K562 (cell line): ENCODE data around the gene OPTN. TPM values are rescaled to one million over a fixed set of nuclear protein-coding genes. Genes with fewer than 3 reads are reported as not detected.

Experiments used
- ATAC-seq: fragments of 200-7000 bp; cut with Tn5 transposase; 3 replicates; pipeline ENCODE4 v1.9.1; 2020; ENCODE audit warnings: moderate library complexity
- BruUV-seq: library from RNA; stranded (reverse); fragments of 400-500 nt; replicated peaks from 2 replicates; lab custom pipeline; 2021; lab: Mats Ljungman, UMichigan
- CTCF ChIA-PET: fragments of 300-600 bp; formaldehyde crosslinking; extraction: SDS; loops from one replicate; lab custom pipeline; 2021; ENCODE audit warnings: low intra/inter-chr PET ratio; lab: Yijun Ruan, JAX
- POLR2A ChIA-PET: fragments of 300-600, 350-650 bp; sonication (Branson Sonifier 250); formaldehyde crosslinking; extraction: SDS; loops from one replicate; lab custom pipeline; 2021; ENCODE audit warnings: antibody characterized with exemption, inconsistent platforms; lab: Yijun Ruan, JAX
- DNase-seq, 4 experiments: peaks; one replicate each; pipeline versions ENCODE4 v3.0.0 to v3.0.0-alpha.2; 2011 to 2018; ENCODE audit warnings: low spot score in 3 of 4, mixed read lengths in 3 of 4; ENCODE audit errors: extremely low read depth in 1 of 4
- FAIRE-seq: peaks from 2 replicates; lab custom pipeline; 2011; peaks lifted over from hg19 to GRCh38; lab: Jason Lieb, UNC
- H2AFZ ChIP-seq: 2 replicates; pipeline ENCODE4 v1.6.0; 2011; ENCODE audit warnings: low read depth, low read length, control low read depth, inconsistent platforms
- H3K27ac ChIP-seq: fragments of 200-600 bp; 3 replicates; pipeline ENCODE4 v1.8.0; 2011; ENCODE audit warnings: low read depth, mild to moderate bottlenecking, control low read depth, inconsistent platforms, low read length, moderate library complexity, mixed read lengths; ENCODE audit errors: extremely low read depth
- H3K27me3 ChIP-seq, 2 experiments: fragments of 300-600 bp in 1 of 2; 2 replicates in 1 of 2; 3 replicates in 1 of 2; pipeline versions ENCODE4 v1.6.0 to v1.8.0; 2011; ENCODE audit warnings: inconsistent platforms in 2 of 2, low read length in 2 of 2, mild to moderate bottlenecking in 1 of 2, mixed read lengths in 1 of 2, moderate library complexity in 1 of 2; ENCODE audit not compliant: control insufficient read depth in 2 of 2, insufficient read depth in 2 of 2
- H3K36me3 ChIP-seq: fragments of 300-600 bp; 3 replicates; pipeline ENCODE4 v1.8.0; 2011; ENCODE audit warnings: mild to moderate bottlenecking, low read length, inconsistent platforms; ENCODE audit not compliant: control insufficient read depth, insufficient read depth
- H3K4me1 ChIP-seq, 2 experiments: fragments of 200-600 bp in 1 of 2; replicated peaks in 1 of 2; 2 replicates in 1 of 2; 3 replicates in 1 of 2; pipeline versions ENCODE4 v1.5.1 to v1.8.0; 2011; ENCODE audit warnings: inconsistent platforms in 2 of 2, low read length in 2 of 2, mild to moderate bottlenecking in 1 of 2, mixed read lengths in 1 of 2, moderate library complexity in 1 of 2; ENCODE audit not compliant: control insufficient read depth in 2 of 2, insufficient read depth in 2 of 2
- H3K4me2 ChIP-seq: 2 replicates; pipeline ENCODE4 v1.6.1; 2011; ENCODE audit warnings: low read length, control low read depth, inconsistent platforms, mixed read lengths; ENCODE audit not compliant: insufficient read depth
- H3K4me3 ChIP-seq: fragments of 200-600 bp; sonication (generic), shearing (Covaris generic); 2 replicates; pipeline ENCODE4 v1.5.1; 2016; ENCODE audit warnings: control low read depth, inconsistent platforms
- H3K79me2 ChIP-seq: fragments of 200-600 bp; 3 replicates; pipeline ENCODE4 v1.8.0; 2011; ENCODE audit warnings: low read length, inconsistent platforms; ENCODE audit not compliant: control insufficient read depth, insufficient read depth
- H3K9ac ChIP-seq, 2 experiments: 2 replicates each; pipeline versions ENCODE4 v1.6.0 to v1.6.1; 2011; ENCODE audit warnings: low read depth in 2 of 2, low read length in 2 of 2, control low read depth in 1 of 2, inconsistent platforms in 1 of 2, mild to moderate bottlenecking in 1 of 2, mixed read lengths in 1 of 2; ENCODE audit not compliant: insufficient read depth in 1 of 2
- H3K9me1 ChIP-seq: one replicate; pipeline ENCODE4 v1.6.0; 2011; ENCODE audit warnings: inconsistent platforms, mild to moderate bottlenecking, low read length, moderate library complexity; ENCODE audit not compliant: control insufficient read depth, insufficient read depth
- H3K9me3 ChIP-seq: replicated peaks from 2 replicates; pipeline ENCODE4 v1.5.1; 2011; ENCODE audit warnings: low read depth, low read length, inconsistent platforms; ENCODE audit not compliant: control insufficient read depth, insufficient read depth
- H4K20me1 ChIP-seq: replicated peaks from 2 replicates; pipeline ENCODE4 v1.6.1; 2011; ENCODE audit warnings: low read length, inconsistent platforms, mixed read lengths; ENCODE audit not compliant: control insufficient read depth, insufficient read depth
- BRD4 ChIP-seq: fragments of 200-600 bp; sonication (generic); IDR thresholded peaks from 2 replicates; pipeline ENCODE4 v1.6.1; 2017; ENCODE audit warnings: inconsistent platforms
- MLX ChIP-seq, 2 experiments: fragments of 450-650 bp in 1 of 2; sonication (generic) in 1 of 2; formaldehyde crosslinking; conservative IDR thresholded peaks; 2 replicates each; pipeline versions ENCODE4 v1.4.0 to v1.8.1; 2020 to 2022; ENCODE audit warnings: mild to moderate bottlenecking in 1 of 2, missing genetic modification reagents in 1 of 2
- SIN3A ChIP-seq, 2 experiments: fragments of 150-350 bp in 1 of 2; IDR thresholded peaks; 2 replicates each; pipeline ENCODE4 v1.6.1; 2011 to 2016; ENCODE audit warnings: borderline replicate concordance in 2 of 2, low read depth in 2 of 2, low read length in 2 of 2, mild to moderate bottlenecking in 2 of 2, moderate library complexity in 2 of 2; ENCODE audit not compliant: control insufficient read depth in 1 of 2
- TOE1 ChIP-seq, 2 experiments: fragments of 450-650 bp in 1 of 2; sonication (generic) in 1 of 2; formaldehyde crosslinking in 1 of 2; IDR thresholded peaks; 2 replicates each; pipeline versions ENCODE4 v1.7.1 to v1.8.0; 2016 to 2022; ENCODE audit warnings: borderline replicate concordance in 2 of 2, mild to moderate bottlenecking in 2 of 2, antibody characterized with exemption in 1 of 2, inconsistent platforms in 1 of 2, low read depth in 1 of 2, missing genetic modification reagents in 1 of 2, moderate library complexity in 1 of 2
- ZC3H4 ChIP-seq: sonication (generic); formaldehyde crosslinking; IDR thresholded peaks from 2 replicates; pipeline ENCODE4 v1.9.0; 2021; ENCODE audit warnings: missing genetic modification reagents, borderline replicate concordance
- ZNF23 ChIP-seq: fragments of 250-450 bp; sonication (Bioruptor Pico); IDR thresholded peaks from 2 replicates; pipeline ENCODE4 v1.4.0; 2020; ENCODE audit warnings: mild to moderate bottlenecking
- ZNF609 ChIP-seq: sonication (generic); formaldehyde crosslinking; IDR thresholded peaks from 2 replicates; pipeline ENCODE4 v1.8.1; 2023; ENCODE audit warnings: missing genetic modification reagents, mild to moderate bottlenecking, borderline replicate concordance
- whole genome bisulfite sequencing: fragments of 100-300 bp; shearing (Covaris generic); methylation state at CpG from one replicate; pipeline ENCODE4 v1.1.6; 2016; ENCODE audit warnings: low coverage, mixed read lengths; ENCODE audit not compliant: insufficient coverage; ENCODE audit errors: missing lambda C conversion rate; 5-methylcytosine and 5-hydroxymethylcytosine counted together
- in situ Hi-C: fragments of 300-500 bp; cut with MboI; formaldehyde crosslinking; loops from 4 replicates; pipeline ENCODE4 v1.15.0; 2018; ENCODE audit warnings: inconsistent platforms, mixed read lengths
- intact Hi-C: fragments of 100-400 bp; cut with micrococcal nuclease; formaldehyde crosslinking; loops from 2 replicates; pipeline ENCODE4 v1.14.2; 2022
- polyA plus RNA-seq, 8 experiments: library from polyadenylated mRNA; depleted of rRNA in 4 of 8; stranded (reverse) in 5 of 8; unstranded in 3 of 8; fragments of >200 nt; fragmentation: Nextera tagmentation in 2 of 8; fragmentation: Illumina TruSeq in 1 of 8; extraction: Ambion mirVana in 2 of 8; extraction: Trizol in 1 of 8; gene quantifications; 2 replicates each; pipeline versions ENCODE4 v1.2.1 to v1.2.3, GENCODE V29; 2011 to 2014; ENCODE audit warnings: inconsistent platforms in 1 of 8, missing spikeins in 1 of 8
- total RNA-seq, 7 experiments: library from RNA; depleted of rRNA in 6 of 7; stranded (reverse); fragments of >200 nt in 6 of 7; fragmentation: Illumina TruSeq in 2 of 7; extraction: Trizol in 2 of 7; gene quantifications; 2 replicates each; pipeline versions ENCODE4 v1.2.1 to v1.2.3, GENCODE V29; 2011 to 2021; ENCODE audit warnings: low replicate concordance in 1 of 7
- TF ChIP-seq, protein P1 (sequence below): fragments of 450-650 bp; formaldehyde crosslinking; IDR thresholded peaks from 2 replicates; pipeline ENCODE4 v1.4.0; 2020; ENCODE audit warnings: mild to moderate bottlenecking, moderate library complexity
- TF ChIP-seq, protein P2 (sequence below): sonication (generic); formaldehyde crosslinking; IDR thresholded peaks from 2 replicates; pipeline ENCODE4 v1.8.0; 2023; ENCODE audit warnings: mild to moderate bottlenecking, missing genetic modification reagents

The OPTN gene
- total and polyA plus RNA-seq, 9 of the 15 experiments (the other 6 are each of a cell fraction or from before 2014, with no cell fraction given), result 2.2 to 6.8 (median 5.0) TPM

DNA sequence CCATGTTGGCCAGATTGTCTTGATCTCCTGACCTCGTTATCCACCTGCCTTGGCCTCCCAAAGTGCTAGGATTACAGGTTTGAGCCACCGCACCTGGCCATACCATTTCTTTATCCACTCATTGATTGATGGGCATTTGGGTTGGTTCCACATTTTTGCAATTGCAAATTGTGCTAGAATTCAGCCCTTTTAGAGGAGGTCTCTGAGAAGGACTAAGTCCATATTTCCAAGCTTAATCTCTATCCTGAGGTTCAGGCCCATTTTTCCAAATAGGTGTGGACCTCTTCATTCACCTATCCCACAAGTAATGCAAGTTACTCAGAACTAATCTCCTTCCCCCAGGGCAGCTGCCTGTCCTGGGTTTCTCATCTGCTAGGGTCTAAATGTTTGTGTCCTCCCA is 9.7 kb upstream of the OPTN start:
- H3K36me3 ChIP-seq, result no peaks in the 10 kb centered on the region
- no peak overlapping the region for H3K27ac ChIP-seq
- ChIA-PET CTCF (interaction anchor here (0.6 kb wide), 1 partner anchor 1970 kb away, joined by 5 read pairs; no protein-coding TSS in a partner anchor), POLR2A (no interaction called here)
- in situ Hi-C loops, result no loop called here
- peaks cover 4 to 18% of the 10 kb centered on the region in 2 experiments; a peak in 2 of 5 replicates for H3K4me1 ChIP-seq
- no peak overlapping the region for H3K4me2 ChIP-seq
- ATAC-seq, result no peak
- no peak overlapping the region for H2AFZ ChIP-seq
- intact Hi-C loops, result no loop called here
- H3K9ac ChIP-seq, result no peak overlapping the region
- no peaks in the 10 kb centered on the region for H4K20me1 ChIP-seq
- H3K4me3 ChIP-seq, result no peak overlapping the region
- no peaks in the 10 kb centered on the region for H3K79me2 ChIP-seq
- BruUV-seq, result no TSS peak
- H3K27me3 ChIP-seq, result peaks cover 10 to 13% of the 10 kb centered on the region in 2 experiments; a peak in 4 of 5 replicates
- WGBS, result 25% methylated on average over 2 of the region's 2 CpGs
- no peak for DNase-seq
- no peaks in the 10 kb centered on the region for H3K9me1 ChIP-seq
- FAIRE-seq, result no peak
- no peaks in the 10 kb centered on the region for H3K9me3 ChIP-seq
- TF ChIP-seq, protein P1, sequence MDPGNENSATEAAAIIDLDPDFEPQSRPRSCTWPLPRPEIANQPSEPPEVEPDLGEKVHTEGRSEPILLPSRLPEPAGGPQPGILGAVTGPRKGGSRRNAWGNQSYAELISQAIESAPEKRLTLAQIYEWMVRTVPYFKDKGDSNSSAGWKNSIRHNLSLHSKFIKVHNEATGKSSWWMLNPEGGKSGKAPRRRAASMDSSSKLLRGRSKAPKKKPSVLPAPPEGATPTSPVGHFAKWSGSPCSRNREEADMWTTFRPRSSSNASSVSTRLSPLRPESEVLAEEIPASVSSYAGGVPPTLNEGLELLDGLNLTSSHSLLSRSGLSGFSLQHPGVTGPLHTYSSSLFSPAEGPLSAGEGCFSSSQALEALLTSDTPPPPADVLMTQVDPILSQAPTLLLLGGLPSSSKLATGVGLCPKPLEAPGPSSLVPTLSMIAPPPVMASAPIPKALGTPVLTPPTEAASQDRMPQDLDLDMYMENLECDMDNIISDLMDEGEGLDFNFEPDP, result no peak
- no peak for TF ChIP-seq TOE1 (IDR thresholded peaks at IDR 0.05; ENCODE audit: borderline replicate concordance)
- no peak for TF ChIP-seq TOE1 (CRISPR knock-in tag; IDR thresholded peaks at IDR 0.05; ENCODE audit: borderline replicate concordance, low read depth)
- TF ChIP-seq BRD4, result no peak
- TF ChIP-seq, protein P2, sequence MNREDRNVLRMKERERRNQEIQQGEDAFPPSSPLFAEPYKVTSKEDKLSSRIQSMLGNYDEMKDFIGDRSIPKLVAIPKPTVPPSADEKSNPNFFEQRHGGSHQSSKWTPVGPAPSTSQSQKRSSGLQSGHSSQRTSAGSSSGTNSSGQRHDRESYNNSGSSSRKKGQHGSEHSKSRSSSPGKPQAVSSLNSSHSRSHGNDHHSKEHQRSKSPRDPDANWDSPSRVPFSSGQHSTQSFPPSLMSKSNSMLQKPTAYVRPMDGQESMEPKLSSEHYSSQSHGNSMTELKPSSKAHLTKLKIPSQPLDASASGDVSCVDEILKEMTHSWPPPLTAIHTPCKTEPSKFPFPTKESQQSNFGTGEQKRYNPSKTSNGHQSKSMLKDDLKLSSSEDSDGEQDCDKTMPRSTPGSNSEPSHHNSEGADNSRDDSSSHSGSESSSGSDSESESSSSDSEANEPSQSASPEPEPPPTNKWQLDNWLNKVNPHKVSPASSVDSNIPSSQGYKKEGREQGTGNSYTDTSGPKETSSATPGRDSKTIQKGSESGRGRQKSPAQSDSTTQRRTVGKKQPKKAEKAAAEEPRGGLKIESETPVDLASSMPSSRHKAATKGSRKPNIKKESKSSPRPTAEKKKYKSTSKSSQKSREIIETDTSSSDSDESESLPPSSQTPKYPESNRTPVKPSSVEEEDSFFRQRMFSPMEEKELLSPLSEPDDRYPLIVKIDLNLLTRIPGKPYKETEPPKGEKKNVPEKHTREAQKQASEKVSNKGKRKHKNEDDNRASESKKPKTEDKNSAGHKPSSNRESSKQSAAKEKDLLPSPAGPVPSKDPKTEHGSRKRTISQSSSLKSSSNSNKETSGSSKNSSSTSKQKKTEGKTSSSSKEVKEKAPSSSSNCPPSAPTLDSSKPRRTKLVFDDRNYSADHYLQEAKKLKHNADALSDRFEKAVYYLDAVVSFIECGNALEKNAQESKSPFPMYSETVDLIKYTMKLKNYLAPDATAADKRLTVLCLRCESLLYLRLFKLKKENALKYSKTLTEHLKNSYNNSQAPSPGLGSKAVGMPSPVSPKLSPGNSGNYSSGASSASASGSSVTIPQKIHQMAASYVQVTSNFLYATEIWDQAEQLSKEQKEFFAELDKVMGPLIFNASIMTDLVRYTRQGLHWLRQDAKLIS, result no peak
- no peak for TF ChIP-seq ZNF609 (CRISPR knock-in tag)
- TF ChIP-seq ZC3H4, result no peak
- no peak for TF ChIP-seq SIN3A (IDR thresholded peaks at IDR 0.05; ENCODE audit: borderline replicate concordance in 2 of 2, control insufficient read depth in 1 of 2, low read depth in 2 of 2, low read length in 2 of 2)
- no peak for TF ChIP-seq MLX (CRISPR knock-in tag; conservative IDR thresholded peaks at IDR 0.05)
- TF ChIP-seq ZNF23, result no peak
